Lower lobe of right lung (tissue), 2 donors: Measurements from ENCODE around the gene TELO2. TPM values are rescaled to one million over a fixed set of nuclear protein-coding genes. Genes with fewer than 3 reads are reported as not detected.
A peak's percentile ranks its signal among the peaks of the same experiment; 100 is the strongest.

ENCODE experiments used
- ATAC-seq, 2 donors: fragments of 200-7000 bp; cut with Tn5 transposase; one replicate each; pipeline ENCODE4 v1.9.1; 2020 to 2022; ENCODE audit warnings: mild to moderate bottlenecking in 2 of 2, moderate library complexity in 2 of 2
- DNase-seq: peaks from one replicate; pipeline ENCODE4 v3.0.0-alpha.2; 2020
- H3K27ac ChIP-seq: fragments of 200-600 bp; one replicate; pipeline ENCODE4 v1.8.0; 2022
- H3K27me3 ChIP-seq: fragments of 200-600 bp; one replicate; pipeline ENCODE4 v1.8.0; 2022; ENCODE audit warnings: low read depth
- H3K36me3 ChIP-seq: fragments of 200-600 bp; one replicate; pipeline ENCODE4 v1.8.0; 2022; ENCODE audit warnings: mild to moderate bottlenecking
- H3K4me1 ChIP-seq: fragments of 200-600 bp; one replicate; pipeline ENCODE4 v1.8.0; 2022
- H3K4me3 ChIP-seq: fragments of 200-600 bp; one replicate; pipeline ENCODE4 v1.8.0; 2022; ENCODE audit warnings: mild to moderate bottlenecking
- H3K9me3 ChIP-seq: fragments of 200-600 bp; one replicate; pipeline ENCODE4 v1.8.0; 2022
- intact Hi-C: fragments of 100-400 bp; cut with DNase I; formaldehyde crosslinking; loops from one replicate; pipeline ENCODE4 v1.11.0; 2022
- total RNA-seq: library from RNA; stranded (reverse); fragmentation: NEBNext Ultra II Directional; extraction: Animal tissue kit (Norgen Biotek cat#: 25700); gene quantifications from one replicate; pipeline ENCODE4 v1.2.1, GENCODE V29; 2021
- TF ChIP-seq, protein P1 (sequence below): fragments of 200-600 bp; IDR thresholded peaks from one replicate; pipeline ENCODE4 v1.8.0; 2022; ENCODE audit warnings: antibody characterized with exemption, mild to moderate bottlenecking
- donor health status: DM: no; HTN: yes; CAD: no; lungs with severe emphysema.

Gene TELO2
- total RNA-seq, 1 donor from 2014 or later, result 27.5 TPM

DNA sequence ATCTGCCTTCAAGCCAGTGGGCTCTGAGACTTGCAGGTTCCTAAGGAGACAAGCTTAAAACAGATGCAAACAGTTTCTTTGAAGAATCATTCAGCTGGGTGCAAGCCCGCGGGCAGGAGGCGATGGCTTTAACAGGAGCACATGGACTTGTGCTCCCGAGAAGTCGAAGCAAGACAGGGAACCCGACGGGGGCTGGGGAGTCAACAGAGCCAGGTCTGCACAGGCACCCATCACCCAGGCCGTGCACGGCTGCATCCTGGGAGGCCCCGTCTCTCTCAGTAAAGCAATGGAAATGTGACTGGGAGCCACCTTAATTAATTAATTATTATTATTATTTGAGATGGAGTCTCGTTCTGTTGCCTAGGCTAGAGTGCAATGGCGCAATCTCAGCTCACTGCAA lies 4.1 kb upstream of the TELO2 start:
- DNase-seq, result no peak
- H3K4me3 ChIP-seq, result no peak overlapping the region
- no peaks in the 10 kb centered on the region for H3K27me3 ChIP-seq
- no peaks in the 10 kb centered on the region for H3K36me3 ChIP-seq
- TF ChIP-seq, protein P1, sequence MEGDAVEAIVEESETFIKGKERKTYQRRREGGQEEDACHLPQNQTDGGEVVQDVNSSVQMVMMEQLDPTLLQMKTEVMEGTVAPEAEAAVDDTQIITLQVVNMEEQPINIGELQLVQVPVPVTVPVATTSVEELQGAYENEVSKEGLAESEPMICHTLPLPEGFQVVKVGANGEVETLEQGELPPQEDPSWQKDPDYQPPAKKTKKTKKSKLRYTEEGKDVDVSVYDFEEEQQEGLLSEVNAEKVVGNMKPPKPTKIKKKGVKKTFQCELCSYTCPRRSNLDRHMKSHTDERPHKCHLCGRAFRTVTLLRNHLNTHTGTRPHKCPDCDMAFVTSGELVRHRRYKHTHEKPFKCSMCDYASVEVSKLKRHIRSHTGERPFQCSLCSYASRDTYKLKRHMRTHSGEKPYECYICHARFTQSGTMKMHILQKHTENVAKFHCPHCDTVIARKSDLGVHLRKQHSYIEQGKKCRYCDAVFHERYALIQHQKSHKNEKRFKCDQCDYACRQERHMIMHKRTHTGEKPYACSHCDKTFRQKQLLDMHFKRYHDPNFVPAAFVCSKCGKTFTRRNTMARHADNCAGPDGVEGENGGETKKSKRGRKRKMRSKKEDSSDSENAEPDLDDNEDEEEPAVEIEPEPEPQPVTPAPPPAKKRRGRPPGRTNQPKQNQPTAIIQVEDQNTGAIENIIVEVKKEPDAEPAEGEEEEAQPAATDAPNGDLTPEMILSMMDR, result no peak
- intact Hi-C loops, result no loop called here
- no peak overlapping the region for H3K27ac ChIP-seq
- no peaks in the 10 kb centered on the region for H3K9me3 ChIP-seq
- peaks cover 13% of the 10 kb centered on the region for H3K4me1 ChIP-seq
- ATAC-seq, result no peak

DNA sequence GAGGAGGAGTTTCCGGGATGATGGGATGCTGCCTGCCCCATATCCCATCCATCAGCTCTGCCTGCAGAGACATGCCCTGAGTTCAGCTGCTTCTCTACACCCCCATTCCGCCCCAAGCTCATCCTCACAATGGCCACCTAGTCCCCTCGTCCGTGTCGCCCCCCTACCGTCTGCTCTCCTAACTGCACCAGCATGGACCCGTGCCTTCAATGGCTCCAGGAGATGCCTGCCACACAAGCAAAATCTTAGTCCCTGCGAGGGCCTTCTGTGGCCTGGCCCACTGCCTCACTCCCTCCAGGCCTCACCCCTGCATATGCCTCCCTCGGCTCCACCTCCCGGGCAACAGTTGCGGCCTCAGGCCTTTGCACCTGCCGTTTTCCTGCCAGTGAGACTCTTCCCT lies 1.8 kb upstream of the TELO2 start:
- Histone ChIP-seq H3K4me1 (peaks cover 21% of the 10 kb centered on the region), H3K27ac (no peak overlapping the region), H3K4me3 (no peak overlapping the region), H3K27me3 (no peaks in the 10 kb centered on the region), H3K36me3 (peaks cover 14% of the 10 kb centered on the region), H3K9me3 (no peaks in the 10 kb centered on the region)
- DNase-seq (no peak), ATAC-seq (no peak)
- intact Hi-C loops, result no loop called here
- TF ChIP-seq, protein P1, result no peak

DNA sequence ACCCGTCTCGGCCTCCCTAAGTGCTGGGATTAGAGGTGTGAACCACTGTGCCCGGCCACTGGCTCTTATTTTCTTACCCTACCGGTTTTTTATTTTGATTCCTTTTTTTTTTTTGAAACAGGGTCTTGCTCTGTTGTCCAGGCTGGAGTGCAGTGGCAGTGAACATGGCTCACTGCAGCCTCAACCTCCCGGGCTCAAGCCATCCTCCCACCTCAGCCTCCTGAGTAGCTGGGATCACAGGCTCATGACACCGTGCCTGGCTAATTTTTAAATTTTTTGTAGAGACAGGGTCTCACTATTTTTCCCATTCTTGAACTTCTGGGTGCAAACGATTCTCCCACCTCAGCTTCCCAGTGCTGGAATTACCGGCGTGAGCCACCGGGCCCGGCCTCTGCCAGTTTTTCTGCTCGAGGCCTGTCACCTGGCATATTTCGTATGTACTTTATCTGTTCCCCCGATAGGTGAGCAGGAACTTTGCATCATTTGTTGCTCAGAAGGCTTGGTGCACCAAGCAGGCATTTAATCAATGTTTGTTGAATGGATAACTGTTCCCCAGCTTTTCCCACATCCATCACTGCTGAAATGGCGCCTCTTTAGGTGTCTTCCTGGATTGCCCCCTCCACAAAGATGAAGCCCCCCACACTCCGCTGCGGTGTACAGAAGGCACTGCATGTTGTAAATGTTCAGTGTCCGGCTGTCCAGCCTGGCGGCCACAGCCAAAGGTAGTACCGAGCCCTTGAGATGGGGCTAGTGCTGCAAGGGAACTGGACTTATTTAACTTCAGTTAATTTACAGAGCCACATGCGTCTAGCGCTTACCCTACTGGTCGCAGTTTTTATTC lies 858 bp upstream of the TELO2 start:
- H3K27me3 ChIP-seq, result no peaks in the 10 kb centered on the region
- intact Hi-C loops, result no loop called here
- peak overlapping the region; percentile 86 for H3K4me3 ChIP-seq
- H3K36me3 ChIP-seq, result peaks cover 23% of the 10 kb centered on the region
- no peaks in the 10 kb centered on the region for H3K9me3 ChIP-seq
- DNase-seq (peak; percentile 36), ATAC-seq (no peak)
- peaks cover 21% of the 10 kb centered on the region for H3K4me1 ChIP-seq
- TF ChIP-seq, protein P1, result no peak
- H3K27ac ChIP-seq, result peak overlapping the region; percentile 84

DNA sequence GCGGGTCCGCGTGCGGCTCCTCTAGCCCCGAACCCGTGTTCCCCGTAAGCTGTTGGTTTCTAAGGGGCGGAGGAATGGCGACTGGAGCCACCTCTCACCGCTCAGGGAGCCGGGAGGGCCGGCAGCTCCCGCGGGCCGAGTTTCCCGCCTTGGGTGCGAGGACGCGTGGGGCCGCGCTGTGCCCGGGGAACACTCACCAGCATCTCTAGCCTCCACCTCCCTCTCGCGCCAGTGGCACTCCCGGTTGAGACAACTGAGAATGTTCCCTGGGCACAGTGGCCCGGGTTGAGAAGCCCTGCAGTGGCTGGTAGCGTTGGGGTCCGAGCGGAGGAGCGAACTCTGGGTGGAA lies 560 bp downstream of the TELO2 start:
- ATAC-seq (peak; percentile 31 to 40), DNase-seq (no peak)
- Histone ChIP-seq H3K4me1 (peaks cover 21% of the 10 kb centered on the region), H3K27me3 (no peaks in the 10 kb centered on the region), H3K9me3 (no peaks in the 10 kb centered on the region), H3K27ac (peak overlapping the region; percentile 84), H3K4me3 (peak overlapping the region; percentile 86), H3K36me3 (peaks cover 37% of the 10 kb centered on the region)
- TF ChIP-seq, protein P1, result no peak
- intact Hi-C loops, result no loop called here

DNA sequence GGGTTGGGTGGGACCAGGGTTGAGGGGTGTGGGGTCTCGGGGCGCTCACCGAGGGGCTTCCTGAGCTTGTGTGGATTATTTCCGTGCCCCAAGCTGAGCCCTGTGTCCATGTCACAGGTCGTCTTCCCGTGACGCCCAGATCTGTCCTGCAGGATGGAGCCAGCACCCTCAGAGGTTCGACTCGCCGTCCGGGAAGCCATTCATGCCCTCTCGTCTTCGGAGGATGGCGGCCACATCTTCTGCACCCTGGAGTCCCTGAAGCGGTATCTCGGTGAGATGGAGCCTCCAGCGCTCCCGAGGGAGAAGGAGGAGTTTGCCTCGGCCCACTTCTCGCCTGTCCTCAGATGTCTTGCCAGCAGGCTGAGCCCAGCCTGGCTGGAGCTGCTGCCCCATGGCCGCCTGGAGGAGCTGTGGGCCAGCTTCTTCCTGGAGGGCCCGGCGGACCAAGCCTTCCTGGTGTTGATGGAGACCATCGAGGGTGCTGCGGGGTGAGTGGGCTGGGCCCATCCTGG lies 1.0 kb downstream of the TELO2 start:
- intact Hi-C loops, result no loop called here
- Histone ChIP-seq H3K4me1 (peaks cover 21% of the 10 kb centered on the region), H3K9me3 (no peaks in the 10 kb centered on the region), H3K4me3 (peak overlapping the region; percentile 86), H3K27ac (no peak overlapping the region), H3K27me3 (no peaks in the 10 kb centered on the region), H3K36me3 (peaks cover 41% of the 10 kb centered on the region)
- DNase-seq (peak; percentile 58), ATAC-seq (peak in 1 of 2 donors; percentile 21)
- TF ChIP-seq, protein P1, result peak; percentile 59
